GM19240 (cell line): ENCODE results near the gene ALKBH2.

Source experiments
- DNase-seq: peaks from one replicate; pipeline ENCODE4 v3.0.0; 2011; ENCODE audit warnings: low spot score; ENCODE audit not compliant: insufficient read length

ALKBH2 gene

GRCh38 chr12:109093022-109093918 is at the start of gene ALKBH2:
TSS of gene ALKBH2 (minus strand) at chr12:109093472. CDS start at chr12:109092786, 686 bp downstream.
- peak; percentile 88 for DNase-seq

GRCh38 chr12:109140560-109140959 is 47.3 kb upstream of the ALKBH2 start:
- DNase-seq: no peak

DNA sequence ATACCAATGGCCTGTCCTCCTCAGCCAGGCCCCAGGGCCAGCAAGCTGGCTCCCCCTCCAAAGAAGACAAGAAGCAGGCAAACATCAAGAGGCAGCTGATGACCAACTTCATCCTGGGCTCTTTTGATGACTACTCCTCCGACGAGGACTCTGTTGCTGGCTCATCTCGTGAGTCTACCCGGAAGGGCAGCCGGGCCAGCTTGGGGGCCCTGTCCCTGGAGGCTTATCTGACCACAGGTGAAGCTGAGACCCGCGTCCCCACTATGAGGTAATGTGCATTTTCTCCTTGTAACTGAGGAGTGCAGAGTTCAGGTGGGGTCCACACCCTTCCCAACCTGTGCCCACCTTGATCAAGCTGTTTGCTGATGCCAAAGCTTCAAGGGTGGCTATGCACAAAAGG is 46.5 kb upstream of the ALKBH2 start:
- no peak for DNase-seq

GRCh38 chr12:109139360-109139759 is 46.1 kb upstream of the ALKBH2 start:
- no peak for DNase-seq

DNA sequence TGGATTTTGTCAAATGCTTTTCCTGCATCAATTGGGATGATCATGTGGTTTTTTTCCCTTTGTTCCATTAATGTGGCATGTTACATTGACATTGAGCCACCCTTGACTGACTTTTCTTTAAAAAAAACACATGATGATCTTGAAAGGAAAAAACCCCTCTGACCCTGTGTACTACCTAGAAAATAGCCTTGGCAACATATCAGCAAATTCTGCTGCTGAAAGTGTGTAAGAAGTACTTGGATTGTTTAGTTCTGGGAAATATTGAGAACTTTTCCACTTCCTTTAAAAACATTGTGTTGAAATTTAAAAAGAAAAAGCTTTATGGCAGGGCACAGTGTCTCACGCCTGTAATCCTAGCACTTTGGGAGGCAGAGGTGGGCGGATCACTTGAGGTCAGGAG is 43.8 kb upstream of the ALKBH2 start:
- no peak for DNase-seq

GRCh38 chr12:109134186-109134917 is 41.1 kb upstream of the ALKBH2 start:
- no peak for DNase-seq

GRCh38 chr12:109131154-109132050 is 38.1 kb upstream of the ALKBH2 start:
- no peak for DNase-seq

GRCh38 chr12:109130297-109131153 is 37.3 kb upstream of the ALKBH2 start:
- no peak for DNase-seq

DNA sequence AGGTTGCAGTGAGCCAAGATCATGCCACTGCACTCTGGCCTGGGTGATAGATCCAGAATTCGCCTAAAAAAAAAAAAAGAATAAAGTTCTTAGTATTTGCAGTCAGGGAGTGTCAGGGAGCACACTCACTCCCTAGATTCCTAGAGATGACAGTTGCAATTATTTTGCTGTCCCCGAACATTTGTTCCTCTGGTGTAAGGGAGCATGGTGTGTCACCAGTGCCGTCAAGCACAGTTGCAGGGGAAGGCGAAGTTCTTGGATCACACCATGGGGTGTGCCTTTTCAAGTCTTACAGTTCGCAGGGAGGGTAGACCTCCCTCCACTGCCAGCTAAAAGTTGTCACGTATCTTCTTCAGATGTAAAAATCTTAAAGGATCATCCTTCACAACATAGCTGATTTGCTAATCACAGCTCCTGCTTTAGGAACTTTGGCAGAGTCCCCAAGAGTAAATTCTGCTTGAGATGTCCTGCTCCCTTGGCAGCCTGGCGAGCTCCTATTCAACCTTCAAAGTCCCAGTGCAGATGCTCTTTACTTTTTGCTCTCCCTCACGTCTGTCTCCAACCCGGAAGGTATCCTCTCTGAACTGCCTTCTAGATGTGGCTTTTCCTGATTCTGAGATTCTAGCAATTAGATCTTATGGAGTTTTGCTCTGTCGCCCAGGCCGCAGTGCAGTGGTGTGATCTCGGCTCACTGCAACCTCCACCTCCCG is 34.4 kb upstream of the ALKBH2 start:
- DNase-seq: no peak

GRCh38 chr12:109126784-109127183 is 33.5 kb upstream of the ALKBH2 start:
- DNase-seq: no peak

DNA sequence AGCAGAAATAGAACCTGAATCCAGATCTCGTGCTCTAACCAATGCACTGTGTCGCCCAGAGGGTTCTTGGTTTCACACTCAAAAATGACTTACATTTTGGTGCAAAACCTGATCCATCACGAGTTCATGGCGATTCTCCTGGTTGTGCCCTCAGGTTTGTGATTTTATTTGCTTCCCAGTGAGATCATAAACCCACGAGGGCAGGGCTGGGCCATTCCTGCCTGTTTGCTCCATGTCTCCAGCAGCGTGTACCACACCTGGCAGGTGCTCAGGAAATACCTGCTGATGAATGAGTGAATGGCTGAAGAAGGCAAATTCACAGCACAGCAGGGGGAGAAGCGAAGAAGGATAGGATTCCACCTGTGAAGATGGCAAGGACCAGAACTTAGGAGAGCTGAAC is 32.5 kb upstream of the ALKBH2 start:
- no peak for DNase-seq

DNA sequence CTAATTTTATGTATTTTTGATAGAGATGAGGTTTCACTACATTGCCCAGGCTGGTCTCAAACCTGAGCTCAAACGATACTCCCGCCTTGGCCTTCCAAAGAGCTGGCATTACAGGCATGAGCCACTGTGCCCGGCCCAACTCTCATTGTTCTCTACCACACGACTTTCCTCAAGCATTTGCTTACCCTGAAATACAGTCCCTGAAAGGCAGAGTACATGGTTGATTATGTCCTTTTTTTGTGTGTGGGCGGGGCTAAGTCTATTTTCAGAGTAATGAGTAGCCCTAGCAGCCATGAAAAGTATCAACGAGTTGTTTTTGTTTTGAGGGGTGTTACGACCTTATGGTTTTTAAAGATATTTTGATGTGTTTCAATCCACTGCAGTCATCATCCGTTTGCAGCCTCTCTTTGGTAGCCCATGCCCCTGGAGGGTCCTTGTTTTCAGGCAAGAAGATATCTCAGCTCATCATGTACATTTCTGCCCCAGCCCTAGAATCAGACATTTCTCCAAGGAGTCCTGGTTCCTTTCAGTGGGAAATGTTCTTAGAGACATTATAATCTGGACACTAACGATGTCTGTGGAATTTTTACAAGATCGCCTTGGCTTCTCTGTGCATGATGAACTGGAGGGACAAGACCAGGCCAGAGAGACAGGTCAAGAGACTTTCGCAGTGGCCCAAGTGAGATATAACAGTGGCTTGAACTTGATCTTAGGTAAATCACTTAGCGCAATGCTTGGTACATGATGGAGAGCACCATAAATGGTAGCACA is 31.8 kb upstream of the ALKBH2 start:
- DNase-seq: no peak

GRCh38 chr12:109121346-109121880 is 28.1 kb upstream of the ALKBH2 start:
- DNase-seq: no peak

DNA sequence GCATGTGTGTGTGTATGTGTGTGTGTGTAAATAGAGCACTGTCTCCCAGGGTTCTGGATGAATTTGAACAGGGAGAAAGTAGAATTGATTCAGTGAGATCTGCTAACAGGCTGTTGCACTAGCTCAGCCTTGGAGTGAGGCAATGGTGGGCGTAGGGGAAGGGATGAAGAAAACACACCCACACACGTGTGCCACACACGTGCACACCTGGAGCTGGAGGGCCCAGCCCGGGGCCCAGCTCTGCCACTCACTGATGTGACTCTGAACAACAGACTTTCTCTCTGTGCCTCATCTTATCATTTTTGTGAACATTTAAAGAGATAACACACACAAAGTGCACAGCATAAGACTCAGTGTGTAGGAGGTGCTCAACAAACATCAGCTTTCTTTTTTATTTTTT is 27.3 kb upstream of the ALKBH2 start:
- no peak for DNase-seq

DNA sequence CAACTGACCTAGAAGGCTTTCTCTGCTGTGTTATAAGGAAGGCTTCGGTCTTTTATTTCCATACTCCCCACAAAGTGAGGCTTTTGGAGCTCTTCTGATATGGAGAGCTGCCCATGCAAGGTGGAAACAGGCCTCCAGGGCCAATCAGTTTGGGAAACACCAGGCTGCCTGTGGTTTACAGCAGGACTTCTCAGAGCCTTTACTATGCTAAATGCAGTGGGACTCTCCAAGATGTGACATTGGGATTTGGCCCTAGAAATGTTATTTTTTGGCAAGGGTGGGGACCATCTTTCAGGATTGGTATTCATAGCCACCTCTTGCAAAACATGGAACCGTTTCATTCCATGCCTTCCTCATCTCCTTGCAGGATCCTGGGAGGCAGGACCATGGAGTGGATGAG is 26.8 kb upstream of the ALKBH2 start:
- no peak for DNase-seq

GRCh38 chr12:109116611-109116949 is 23.3 kb upstream of the ALKBH2 start:
- no peak for DNase-seq

- DNase-seq: no peak
Observed at GRCh38 chr12:109115758-109116610, 22.7 kb upstream of the ALKBH2 start, which contains the start of gene ACACB. TSS of gene ACACB (plus strand) at chr12:109116587. CDS start at chr12:109139406, 22,819 bp downstream.

DNA sequence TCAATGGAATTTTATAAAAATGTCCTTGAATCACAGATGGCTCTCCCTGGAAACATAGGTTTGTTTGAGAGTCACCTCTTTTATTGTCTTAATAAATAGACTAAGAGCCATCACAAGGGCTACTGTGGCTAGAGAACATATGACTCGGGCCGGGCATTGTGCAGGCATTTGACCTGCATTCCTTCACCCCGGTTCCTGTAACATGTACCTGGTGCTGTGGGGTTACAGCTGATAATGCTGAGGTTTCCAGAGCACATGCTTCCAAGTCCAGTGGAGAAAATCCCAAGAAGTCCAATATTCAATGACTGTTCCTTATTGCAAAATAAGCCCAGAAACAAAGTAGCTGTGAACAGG is 22.1 kb upstream of the ALKBH2 start:
- DNase-seq: no peak
